Hindlimb muscle (tissue), 1 donor: ENCODE measurements around the gene PREB. TPM values are rescaled to one million over a fixed set of nuclear protein-coding genes. Genes with fewer than 3 reads are reported as not detected.

Source experiments
- DNase-seq: peaks from one replicate; pipeline ENCODE4 v3.0.0-alpha.2; 2013
- polyA plus RNA-seq: library from polyadenylated mRNA; unstranded; fragments of 120-200 nt; gene quantifications from one replicate; pipeline ENCODE4 v1.2.1, GENCODE V29; 2013; ENCODE audit not compliant: insufficient read length

The PREB gene
- polyA plus RNA-seq, 1 donor: 35.1 TPM

DNA sequence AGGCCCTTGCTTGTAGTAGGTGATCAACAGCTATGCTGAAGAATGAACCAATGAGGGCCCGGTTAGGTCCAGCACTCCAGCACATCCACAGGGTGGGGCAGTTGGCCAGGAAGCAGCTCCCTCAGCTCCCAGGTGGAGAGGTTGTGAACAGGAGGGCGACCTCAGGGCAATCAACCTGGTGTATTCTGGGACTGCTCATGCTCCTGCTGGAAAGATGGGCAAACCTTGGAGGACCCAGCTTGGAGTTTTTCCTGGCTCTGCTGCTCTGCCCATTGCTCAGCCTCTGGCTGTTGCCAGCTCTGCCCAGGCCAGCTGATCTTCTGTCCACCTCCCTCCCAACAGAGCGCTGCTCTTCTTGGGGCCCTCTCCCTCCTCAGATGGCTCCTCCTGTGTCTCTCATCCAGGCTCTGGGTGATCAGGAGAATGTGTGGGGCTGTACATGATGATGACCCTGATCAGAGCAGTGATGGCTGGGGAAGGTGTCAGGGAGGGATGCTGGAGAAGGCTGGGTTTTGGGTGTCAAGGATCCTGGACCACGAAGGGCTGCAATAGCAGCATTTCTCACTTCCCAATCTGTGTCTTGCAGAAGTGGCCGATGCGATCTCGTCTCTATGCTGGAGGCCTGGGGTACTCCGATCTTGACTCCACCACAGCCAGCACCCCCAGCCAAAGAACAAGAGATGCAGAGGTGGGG, 17.8 kb upstream of the PREB start:
- DNase-seq: no peak

DNA sequence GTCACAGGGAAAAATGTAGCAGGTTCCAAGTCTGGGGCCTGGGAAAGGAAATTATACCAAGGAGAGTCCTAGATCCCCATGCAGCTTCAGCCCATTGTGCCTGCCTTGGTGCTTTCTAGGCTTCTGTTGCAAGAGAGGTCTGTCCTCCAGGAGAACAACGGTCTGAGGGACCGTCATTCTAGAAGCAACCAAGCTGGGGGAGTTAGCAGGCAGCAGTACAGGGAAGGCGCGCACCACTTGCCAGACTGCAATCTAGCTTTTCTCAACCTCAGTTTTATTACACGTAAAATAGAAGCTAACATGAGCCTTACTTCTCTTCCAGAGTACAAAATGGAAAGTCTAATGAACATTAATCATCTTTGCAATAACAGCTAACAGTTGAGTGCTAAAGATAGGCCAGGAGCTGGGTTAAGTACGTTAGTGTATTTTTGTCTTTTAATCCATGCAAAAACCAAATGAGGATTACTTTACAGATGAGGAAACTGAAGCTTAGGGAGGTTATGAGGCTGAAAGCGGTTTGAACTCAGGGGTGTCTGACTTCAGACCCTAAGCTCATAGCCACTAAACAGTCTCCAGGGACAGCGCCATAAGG, 16.3 kb upstream of the PREB start:
- no peak for DNase-seq

DNA sequence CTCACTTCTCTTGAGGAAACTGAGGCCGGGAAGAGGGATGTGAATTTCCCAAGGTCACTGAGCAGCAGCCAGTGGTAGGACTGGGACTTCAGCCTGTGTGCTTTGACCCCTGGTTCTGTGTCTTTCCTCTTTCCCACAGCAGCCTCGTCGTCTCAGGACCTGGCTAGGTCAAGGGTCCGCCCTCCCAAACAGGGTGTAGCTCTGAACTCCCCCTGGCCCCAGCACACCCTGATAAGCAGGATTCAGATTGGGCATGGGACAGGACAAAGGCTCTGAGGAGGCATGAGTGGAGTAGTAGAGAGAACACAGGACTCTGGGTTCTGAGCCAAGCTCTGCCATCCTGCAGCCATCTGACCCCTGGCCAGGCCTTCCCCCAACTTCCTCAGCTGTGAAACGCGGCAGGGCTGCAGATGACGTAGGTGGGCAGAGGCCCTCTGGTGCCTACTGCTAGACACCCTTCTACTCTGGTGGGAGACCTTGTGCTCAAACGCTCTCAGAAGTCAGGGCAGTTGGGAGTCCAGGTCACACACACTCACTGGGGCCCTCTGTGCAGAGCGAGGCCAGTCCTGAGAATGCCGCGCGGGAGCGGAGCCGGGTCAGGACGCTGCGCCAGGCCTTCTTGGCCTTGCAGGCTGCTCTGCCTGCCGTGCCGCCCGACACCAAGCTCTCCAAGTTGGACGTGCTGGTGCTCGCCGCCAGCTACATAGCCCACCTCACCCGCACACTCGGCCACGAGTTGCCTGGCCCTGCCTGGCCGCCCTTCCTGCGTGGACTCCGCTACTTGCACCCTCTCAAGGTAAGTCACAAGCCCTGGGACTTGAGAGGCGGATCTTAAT, 15.4 kb upstream of the PREB start:
- no peak for DNase-seq

DNA sequence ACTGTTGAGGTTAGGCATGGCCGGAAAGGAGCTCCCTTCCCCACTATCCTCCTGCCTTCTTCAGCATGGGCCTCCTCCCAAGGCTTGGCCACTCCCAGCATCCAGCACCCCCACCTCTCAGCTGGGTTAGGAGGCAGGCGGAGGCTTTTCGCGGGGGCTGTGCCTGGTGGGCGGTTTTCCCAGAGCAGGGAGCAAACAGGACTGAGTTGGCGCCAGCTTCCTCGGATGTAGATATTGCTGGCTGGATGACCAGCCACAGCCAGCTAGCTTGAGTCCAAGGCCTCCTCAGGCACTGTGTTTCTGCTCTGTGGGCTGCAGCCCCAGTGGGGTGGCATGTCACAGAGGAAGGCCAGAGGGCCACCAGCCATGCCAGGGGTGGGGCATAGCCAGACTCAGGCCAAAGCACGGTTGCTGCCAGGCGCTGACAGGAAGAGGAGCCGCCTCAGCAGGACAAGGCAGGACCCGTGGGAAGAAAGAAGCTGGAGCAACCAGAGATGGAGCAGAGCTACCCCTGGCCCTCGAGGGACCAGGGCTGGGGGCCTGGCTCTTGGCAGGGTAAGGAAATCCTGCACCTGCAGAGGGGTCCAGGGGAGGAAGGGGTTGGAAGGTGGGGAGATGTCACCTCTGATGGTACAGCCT, 14.5 kb upstream of the PREB start, which contains the start of gene TCF23:
TSS of gene TCF23 (plus strand) at position 204 of the 639 bp plus-strand sequence. CDS start at position 334, 130 bp downstream.
- DNase-seq: no peak

DNA sequence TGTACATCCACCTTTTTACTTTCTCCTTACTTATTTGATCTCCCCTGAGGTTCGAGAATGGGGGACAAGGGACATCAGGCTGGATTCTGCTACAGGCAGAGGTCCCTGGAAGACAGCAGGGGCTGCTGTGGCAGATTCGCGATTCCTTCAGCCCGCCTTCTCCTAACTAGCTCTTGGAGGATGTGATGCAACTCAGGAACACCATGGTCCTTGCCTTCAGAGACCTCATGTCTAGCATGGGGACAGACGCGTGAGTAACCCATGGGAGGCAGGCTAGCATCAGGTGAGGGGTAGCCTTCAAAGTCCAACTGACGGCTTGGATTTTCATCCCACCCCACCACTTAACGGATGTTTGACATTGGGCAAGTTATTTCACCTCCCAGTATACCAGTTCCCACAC, 13.5 kb upstream of the PREB start:
- DNase-seq: no peak

DNA sequence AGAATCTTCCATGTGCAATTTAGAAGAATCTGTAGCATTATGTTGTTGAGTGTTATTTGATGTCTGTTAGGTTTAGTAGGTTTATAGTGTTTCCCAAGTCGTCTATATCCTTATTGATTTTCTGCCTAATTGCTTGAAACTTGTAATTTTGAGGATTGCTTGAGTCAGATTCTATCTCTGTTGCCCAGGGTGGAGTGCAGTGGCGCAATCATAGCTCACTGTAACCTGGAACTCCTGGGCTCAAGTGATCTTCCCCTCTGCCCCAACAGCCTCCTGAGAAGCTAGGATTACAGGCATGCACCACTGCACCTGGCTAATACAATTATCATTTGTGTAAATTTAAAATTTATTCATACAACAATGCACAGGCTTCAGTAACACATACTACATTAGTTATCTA, 11.2 kb upstream of the PREB start:
- no peak for DNase-seq

DNA sequence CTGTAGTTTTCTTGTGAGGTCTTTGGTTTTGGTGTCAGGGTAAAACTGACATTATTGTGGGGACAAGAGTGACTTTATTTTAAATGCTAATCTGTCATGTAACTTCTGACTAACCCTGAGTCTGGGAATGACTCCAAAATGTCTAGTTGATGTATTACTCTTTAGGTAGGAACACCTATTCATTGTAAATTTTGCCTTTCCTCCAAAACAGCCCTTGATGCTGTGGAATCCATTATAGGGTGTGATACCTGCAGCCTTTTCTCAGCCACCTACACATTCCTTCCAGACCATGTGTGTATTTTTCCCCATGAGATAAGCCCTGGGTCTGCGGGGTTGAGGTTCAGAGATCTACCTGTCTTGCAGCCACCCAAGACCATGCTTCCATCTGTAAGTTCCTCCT, 8.8 kb upstream of the PREB start:
- no peak for DNase-seq

DNA sequence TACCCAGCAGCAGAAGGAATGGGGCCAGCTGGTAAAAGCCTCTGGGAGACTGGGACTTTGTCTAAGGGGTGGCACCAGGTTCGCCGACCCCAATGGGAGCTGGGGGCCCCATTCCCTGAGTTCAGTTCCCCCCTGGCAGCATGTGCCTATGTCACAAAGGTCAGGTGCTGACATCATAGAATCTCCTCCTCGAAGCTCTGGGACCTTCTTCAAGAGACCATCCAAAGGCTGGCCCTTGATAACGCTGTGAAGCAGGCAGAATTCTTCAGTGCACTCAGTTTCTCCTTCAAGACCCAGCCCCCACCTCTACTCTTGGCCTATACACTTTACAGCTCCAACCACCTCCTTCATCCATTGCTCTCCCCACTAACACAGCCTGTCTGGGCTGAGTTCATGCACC, 4.9 kb upstream of the PREB start, which contains the start of gene PRR30:
TSS of gene PRR30 (minus strand) at position 101 of the 400 bp plus-strand sequence. CDS start 1,081 bp downstream, outside the sequence.
- DNase-seq: no peak

DNA sequence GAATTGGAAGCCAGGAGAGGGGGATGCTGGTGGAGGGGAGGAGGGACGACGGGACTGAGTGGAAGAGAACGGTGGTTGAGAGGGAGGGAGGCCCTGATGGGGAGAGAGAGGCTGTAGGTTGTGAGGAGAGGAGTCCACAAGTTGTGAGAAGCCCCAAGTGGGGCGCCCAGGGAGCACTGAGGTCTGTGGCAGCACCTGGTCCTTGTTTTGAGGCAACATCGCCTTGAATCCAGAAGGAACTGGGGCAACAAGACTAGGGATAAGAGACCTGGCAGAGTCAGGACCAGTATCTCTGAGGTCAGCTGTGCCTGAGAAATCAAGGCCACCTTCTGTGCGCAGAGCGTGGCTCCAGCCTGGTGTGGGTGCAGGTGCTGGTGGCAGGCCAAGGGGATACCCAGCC, 3.7 kb upstream of the PREB start:
- DNase-seq: no peak

DNA sequence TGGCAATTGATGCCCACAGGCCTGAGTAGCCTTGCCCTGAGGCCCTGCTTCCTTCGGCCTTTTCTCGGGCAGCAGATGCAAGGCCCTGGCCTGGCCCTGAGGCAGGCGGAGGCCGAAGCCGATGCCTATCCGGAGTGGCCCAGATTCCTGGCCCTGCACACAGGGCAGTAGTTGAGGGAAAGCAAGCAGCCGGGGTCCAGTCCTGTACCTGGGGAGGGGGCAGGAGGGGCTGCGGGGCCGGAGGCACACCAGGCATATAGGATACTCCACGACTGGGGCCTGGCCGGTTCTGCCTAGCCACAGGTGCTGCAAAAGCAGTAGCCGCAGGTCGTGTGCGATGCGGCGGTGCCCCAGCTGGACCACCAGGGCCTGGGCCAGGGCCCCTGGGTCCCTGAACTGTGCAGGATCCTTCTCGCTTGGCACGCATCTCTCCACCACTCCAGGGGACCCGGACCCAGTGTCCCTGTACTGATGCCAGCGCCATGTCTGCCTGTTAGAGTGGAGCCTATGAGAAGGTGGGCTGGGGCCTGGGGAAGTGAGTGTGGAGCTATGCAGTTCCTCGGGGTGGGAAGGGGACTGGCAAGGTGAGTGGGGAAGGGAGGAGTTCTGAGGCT, 3.0 kb upstream of the PREB start:
- no peak for DNase-seq

DNA sequence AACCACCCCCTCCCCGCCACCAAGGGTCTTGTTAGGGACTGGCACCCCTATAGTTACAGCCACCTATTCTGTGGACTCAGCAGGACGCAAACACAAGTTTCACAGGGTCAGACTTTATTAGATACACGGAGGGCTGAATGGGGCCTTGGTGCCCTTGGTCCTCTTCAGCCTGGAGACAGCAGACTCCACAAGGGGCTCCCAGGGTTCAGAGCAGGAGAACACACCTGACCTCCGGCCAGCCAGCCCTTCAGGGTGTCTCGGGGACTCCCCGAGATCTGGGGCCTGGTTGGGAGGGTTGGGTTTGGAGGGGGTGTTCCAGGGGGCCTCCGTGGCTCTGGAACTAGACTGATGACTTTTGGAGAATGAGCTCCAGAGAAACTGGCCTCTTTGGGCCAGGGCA, 2.3 kb upstream of the PREB start:
- DNase-seq: no peak

DNA sequence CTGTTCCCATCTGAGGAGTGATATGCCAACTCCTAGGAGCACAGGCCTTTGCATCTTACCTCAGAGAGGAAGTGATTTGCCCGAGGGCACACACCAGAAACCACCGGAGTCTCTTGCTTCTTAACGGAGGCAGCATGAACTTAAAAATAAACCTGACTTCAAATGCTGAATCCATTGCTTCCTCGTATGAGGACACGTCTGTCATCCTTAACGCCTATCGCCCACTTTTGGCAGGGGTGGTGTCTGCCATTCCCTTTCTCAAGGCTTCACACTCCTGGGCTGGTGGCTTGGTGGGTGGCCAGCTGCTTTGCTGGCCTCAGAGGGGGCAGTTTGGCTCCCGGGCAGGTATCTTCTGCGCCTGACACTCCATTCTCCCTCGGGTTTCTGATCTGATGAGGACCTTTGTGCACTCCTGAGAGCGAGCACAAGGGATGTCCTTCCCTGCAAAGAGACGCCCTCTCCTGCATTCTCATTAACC, 1.1 kb upstream of the PREB start:
- DNase-seq: no peak

DNA sequence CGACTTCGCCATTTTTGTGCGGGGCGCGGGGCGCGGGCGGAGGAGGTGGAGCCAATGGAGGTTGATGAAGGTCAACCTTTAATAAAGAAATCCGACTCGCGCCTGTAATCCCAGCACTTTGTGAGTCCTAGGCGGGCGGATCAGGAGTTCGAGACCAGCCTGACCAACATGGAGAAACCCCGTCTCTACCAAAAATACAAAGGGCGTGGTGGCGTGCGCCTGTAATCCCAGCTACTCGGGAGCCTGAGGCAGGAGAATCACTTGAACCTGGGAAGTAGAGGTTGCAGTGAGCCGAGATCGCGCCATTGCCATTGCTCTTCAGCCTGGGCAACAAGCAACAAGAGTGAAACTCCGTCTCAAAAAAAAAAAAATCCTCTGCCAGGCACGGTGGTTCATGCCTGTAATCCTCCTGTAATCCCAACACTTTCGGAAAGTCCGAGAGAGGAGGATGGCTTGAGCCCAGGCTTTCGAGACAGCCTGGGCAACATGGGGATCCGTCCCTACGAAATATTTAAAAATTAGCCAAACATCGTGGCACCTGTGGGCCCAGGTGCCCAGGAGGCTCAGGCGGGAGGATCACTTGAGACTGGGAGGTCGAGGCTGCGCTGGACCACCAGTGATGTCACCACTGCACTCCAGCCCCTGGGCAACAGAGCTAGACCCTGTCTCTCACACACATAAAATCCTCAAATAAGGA, 493 bp upstream of the PREB start:
- no peak for DNase-seq

DNA sequence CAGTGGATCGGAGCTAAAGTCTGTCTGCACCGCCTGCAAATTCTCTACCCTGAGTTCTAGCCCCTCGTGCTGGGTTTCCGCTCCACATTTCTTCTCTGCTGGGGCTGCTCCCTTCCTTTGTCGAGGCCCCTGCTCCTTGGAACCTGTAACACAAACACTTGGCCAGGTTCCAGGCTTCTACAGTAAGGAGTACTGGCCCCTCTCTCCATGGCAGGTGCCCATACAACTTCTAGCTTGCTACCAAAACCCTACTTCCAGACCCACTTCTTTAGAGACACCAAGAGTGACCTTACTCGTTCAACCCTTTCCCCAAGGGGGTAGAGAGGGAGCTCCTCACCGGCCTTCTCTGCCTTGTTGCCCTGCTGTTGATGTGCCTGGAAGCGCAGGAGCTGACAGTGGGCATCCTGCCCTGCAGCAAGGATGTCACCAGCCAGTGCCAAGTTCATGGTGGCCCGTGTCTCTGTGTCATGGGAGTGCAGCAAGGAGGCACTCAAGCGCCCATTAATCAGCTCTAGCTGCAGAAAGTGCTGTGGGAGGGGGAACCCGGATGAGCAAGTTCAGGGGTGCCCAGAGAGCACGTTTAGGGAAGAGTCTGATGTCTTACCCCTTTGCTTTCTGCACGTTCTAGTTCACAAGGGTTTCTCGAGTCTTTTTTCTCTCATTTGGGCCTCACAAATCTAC, 1.1 kb downstream of the PREB start:
- no peak for DNase-seq

DNA sequence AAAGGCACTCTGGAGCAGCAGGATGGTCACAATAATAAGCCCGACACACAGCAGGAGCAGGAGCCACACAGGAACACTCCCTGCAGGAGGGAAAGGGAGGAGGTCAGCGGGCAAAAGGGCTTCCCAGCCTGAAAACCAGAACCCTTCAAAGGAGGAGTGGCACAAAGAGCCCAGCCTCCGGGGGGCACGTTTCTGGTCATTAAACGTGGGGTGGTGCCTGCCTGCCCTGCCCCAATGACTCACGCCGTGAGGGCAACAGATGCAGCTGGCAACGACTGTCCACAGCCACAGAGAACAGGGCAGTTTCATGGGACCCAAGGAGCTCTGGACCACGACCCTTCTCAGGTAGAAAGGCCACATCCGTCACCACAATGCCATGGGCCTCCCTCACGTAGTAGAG, 3.0 kb downstream of the PREB start:
- no peak for DNase-seq

DNA sequence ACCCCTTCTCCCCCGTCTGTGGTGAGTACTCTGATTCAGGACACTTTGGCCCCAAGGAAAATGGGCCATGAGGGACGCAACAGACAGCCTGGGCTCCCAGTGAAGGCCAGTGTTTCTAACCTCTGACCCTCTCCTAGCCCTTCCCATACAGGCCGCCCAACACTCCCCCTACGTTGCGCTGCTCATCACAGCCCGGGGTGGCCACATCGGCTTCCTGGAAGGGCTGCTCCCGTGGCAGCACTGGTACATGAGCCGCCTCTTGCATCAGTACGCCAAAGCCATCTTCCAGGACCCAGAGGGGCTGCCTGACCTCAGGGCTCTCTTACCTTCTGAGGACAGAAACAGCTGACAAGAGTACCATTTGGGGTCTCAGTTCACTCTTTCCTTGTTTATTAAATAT, 4.0 kb downstream of the PREB start:
- no peak for DNase-seq

DNA sequence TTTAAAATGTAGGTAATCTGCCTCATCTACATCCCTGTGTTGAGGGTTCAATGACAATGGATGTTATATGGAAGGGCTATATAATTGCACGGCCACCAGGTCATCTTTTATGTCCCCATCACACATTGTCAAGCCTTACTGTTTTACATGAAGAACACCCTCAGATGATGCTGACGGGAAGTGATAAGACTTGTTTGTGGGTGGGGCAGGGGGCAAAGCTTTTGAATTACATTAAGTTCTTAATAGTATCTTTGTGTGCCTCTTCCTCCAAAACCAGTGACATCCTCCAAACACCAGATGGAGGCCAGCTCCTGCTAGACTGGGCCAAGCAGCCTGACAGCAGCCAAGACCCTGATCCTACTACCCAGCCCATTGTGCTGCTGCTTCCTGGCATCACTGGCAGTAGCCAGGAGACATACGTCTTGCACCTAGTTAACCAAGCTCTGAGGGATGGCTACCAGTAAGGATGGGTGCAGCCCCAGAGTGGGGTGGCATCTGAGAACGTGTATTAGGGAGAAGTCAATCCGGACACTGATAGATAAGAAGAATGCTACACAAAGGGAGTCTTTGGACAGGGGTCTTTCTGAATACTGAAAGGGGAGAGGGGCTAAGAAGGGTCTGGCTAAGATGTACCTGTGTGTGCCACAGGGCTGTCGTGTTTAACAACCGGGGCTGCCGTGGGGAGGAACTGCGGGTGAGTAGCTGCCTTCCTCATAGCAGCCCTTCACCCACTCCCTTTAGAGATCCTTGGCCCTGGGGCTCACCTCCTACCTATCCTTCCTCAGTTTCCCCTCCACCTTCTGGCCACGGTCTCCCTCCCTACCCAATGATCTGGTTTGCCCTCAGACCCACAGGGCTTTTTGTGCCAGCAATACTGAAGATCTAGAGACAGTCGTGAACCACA, 5.5 kb downstream of the PREB start:
- DNase-seq: no peak

DNA sequence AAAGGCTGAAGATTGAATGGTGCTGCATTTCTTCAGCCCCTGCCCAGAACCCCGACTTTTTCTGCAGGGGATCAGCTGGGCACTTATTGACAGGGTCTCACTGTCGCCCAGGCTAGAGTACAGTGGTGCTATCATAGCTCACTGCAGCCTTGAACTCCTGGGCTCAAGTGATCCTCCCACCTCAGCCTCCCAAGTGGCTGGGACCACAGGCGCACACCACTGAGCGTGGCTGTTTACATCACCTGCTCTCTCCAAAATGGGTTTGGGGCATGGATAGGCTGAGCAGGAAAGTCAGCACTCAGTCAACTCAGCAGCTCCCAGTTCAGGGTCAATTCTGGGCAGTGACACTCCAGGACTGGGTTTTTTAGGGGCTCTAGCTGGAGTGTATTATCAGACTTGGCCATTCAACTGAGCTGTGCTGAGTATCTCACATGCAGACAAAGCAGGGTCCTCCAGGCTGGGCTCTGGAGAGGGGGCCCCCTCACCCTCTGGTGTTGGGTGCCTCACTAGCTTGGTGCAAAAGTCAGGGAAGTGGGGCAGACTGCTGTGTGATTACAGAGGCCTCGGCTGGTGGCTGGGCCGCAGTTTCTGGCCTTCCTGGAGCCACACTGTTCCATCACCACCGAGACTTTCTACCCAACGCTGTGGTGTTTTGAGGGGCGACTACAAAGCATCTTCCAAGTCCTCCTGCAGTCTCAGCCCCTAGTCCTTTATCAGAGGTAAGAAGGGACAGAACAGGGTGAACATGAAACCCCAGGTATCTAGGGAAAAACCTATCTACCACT, 6.4 kb downstream of the PREB start:
- DNase-seq: no peak

DNA sequence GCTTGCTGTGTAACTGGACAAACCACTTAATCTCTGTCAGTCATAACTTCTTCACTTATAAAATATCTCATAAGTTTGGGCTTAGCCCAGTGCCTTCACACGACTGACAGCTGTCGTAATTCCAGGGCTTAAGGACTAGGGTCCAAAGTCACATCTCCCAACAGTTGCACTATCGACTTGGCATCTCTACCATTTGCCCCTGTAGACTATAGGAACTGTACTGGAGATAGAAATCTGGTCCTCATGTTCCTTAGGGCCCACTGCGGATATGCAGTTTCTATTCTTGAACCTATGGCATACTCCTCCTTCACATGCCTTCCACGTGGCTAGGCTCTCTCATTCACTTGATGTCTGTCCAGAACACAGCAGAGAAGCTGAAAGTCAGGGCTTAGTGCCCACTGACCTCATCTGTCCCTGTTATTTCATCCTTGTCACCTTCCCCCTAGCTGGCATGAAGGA, 8.2 kb downstream of the PREB start:
- DNase-seq: no peak
